ENCODE results near the gene ATG4D. TPM values are rescaled to one million over a fixed set of nuclear protein-coding genes. Genes with fewer than 3 reads are reported as not detected.

The ATG4D gene
- total and polyA plus RNA-seq, 2 experiments from 2014 or later = 15.1 to 55.5 TPM

GRCh38 chr19:10582091-10582490 is 38.4 kb downstream of the ATG4D start:
- no peak overlapping the region for H3K27ac ChIP-seq (ENCODE audit: low read depth)
- no peak overlapping the region for H2AFZ ChIP-seq
- peaks cover 28% of the 10 kb centered on the region for H3K36me3 ChIP-seq (ENCODE audit: insufficient read depth)
- peaks cover 8% of the 10 kb centered on the region for H3K27me3 Mint-ChIP-seq (ENCODE audit: insufficient read depth, low read depth, poor library complexity)
- TF ChIP-seq ZNF114 (CRISPR knock-in tag; IDR thresholded peaks at IDR 0.05) (no peak), EZH2 (IDR thresholded peaks at IDR 0.05; ENCODE audit: low read depth, unreplicated experiment) (no peak), ETS1 (IDR thresholded peaks at IDR 0.05) (no peak), REST (IDR thresholded peaks at IDR 0.05; ENCODE audit: unreplicated experiment) (no peak), EZH2phosphoT487 (IDR thresholded peaks at IDR 0.05; ENCODE audit: unreplicated experiment) (no peak), STAT1 (IDR thresholded peaks at IDR 0.05; ENCODE audit: unreplicated experiment) (no peak), CREB1 (CRISPR knock-in tag; IDR thresholded peaks at IDR 0.05; ENCODE audit: low read depth) (no peak), NANOG (IDR thresholded peaks at IDR 0.05; ENCODE audit: borderline replicate concordance) (no peak), POLR2AphosphoS5 (IDR thresholded peaks at IDR 0.05; ENCODE audit: low read depth) (no peak), JUNB (IDR thresholded peaks at IDR 0.05; ENCODE audit: unreplicated experiment) (no peak), ZNF462 (CRISPR knock-in tag; IDR thresholded peaks at IDR 0.05) (no peak), ZNF331 (CRISPR knock-in tag; IDR thresholded peaks at IDR 0.05; ENCODE audit: low read depth) (no peak), CTCF (conservative IDR thresholded peaks at IDR 0.05; ENCODE audit: low read depth in 2 of 2) (no peak)
- no peak overlapping the region for H3K4me3 ChIP-seq
- peaks cover 9% of the 10 kb centered on the region; the same call in 1 of the 2 replicates for H3K4me1 ChIP-seq (ENCODE audit: insufficient read depth)
- peaks cover 17% of the 10 kb centered on the region for H3K79me2 ChIP-seq (replicated peaks; ENCODE audit: insufficient read depth)
- no peak for ATAC-seq
- DNase-seq (ENCODE audit: low spot score) = no peak
- H3K36me3 Mint-ChIP-seq (ENCODE audit: low read depth) = peaks cover 64% of the 10 kb centered on the region
- H3K4me3 Mint-ChIP-seq = no peak overlapping the region
- no peaks in the 10 kb centered on the region for H4K20me1 ChIP-seq (replicated peaks; ENCODE audit: insufficient read depth)
- H3K4me1 Mint-ChIP-seq = peaks cover 5% of the 10 kb centered on the region; the same call in 1 of the 3 replicates
- H3F3A ChIP-seq (replicated peaks; ENCODE audit: low read depth) = peaks cover 19% of the 10 kb centered on the region; the same call in 1 of the 2 replicates
- no peaks in the 10 kb centered on the region for H3K27me3 ChIP-seq (ENCODE audit: insufficient read depth)
- H3K9me3 Mint-ChIP-seq = no peaks in the 10 kb centered on the region
- no peak overlapping the region for H3K27ac Mint-ChIP-seq
- no peaks in the 10 kb centered on the region for H3K9me2 ChIP-seq (ENCODE audit: insufficient read depth)
- no peak overlapping the region for H3K4me2 ChIP-seq

Measured in GM23338 (cell line).